Activated CD8-positive, alpha-beta T cell treated with anti-CD3 and anti-CD28 coated beads for 36 hours (primary cell): ENCODE data around the gene PCDHGA3. TPM values are rescaled to one million over a fixed set of nuclear protein-coding genes. Genes with fewer than 3 reads are reported as not detected.
"Not testable (repeated sequence)": the region's sequence is repeated elsewhere in the genome, so short reads cannot be mapped to it uniquely, and the experiment has no call there.

Source experiments
- ATAC-seq: fragments of 200-7000 bp; cut with Tn5 transposase; one replicate; pipeline ENCODE4 v1.10.0; 2021; ENCODE audit warnings: mild to moderate bottlenecking, moderate library complexity
- CTCF ChIA-PET: fragments of 350-600 bp; sonication (Branson Sonifier 250); formaldehyde crosslinking; loops from one replicate; lab custom pipeline; 2021; ENCODE audit warnings: antibody characterized with exemption; lab: Charles Lee
- POLR2A ChIA-PET: fragments of 350-600 bp; sonication (Branson Sonifier 250); formaldehyde crosslinking; loops from one replicate; lab custom pipeline; 2021; ENCODE audit warnings: antibody characterized with exemption; lab: Charles Lee
- DNase-seq: peaks from one replicate; pipeline ENCODE4 v3.0.0-alpha.2; 2020
- H3K27ac Mint-ChIP-seq: one replicate; pipeline ENCODE4 v1.8.0; 2021; ENCODE audit warnings: mild to moderate bottlenecking, mixed read lengths
- H3K27me3 Mint-ChIP-seq: one replicate; pipeline ENCODE4 v1.8.0; 2021; ENCODE audit warnings: mixed read lengths
- H3K36me3 Mint-ChIP-seq: one replicate; pipeline ENCODE4 v1.8.0; 2021; ENCODE audit warnings: low read depth, mixed read lengths
- H3K4me1 Mint-ChIP-seq: one replicate; pipeline ENCODE4 v1.8.0; 2021; ENCODE audit warnings: low read depth, mixed read lengths
- H3K4me3 Mint-ChIP-seq: one replicate; pipeline ENCODE4 v1.8.0; 2021; ENCODE audit warnings: mild to moderate bottlenecking, moderate library complexity, mixed read lengths
- H3K9me3 Mint-ChIP-seq: one replicate; pipeline ENCODE4 v1.8.0; 2021; ENCODE audit warnings: mixed read lengths
- intact Hi-C: fragments of 100-400 bp; cut with micrococcal nuclease; formaldehyde crosslinking; loops from one replicate; pipeline ENCODE4 v1.10.0; 2022
- total RNA-seq, 2 experiments: library from RNA; stranded (reverse); gene quantifications; one replicate each; pipeline ENCODE4 v1.2.3, GENCODE V29; 2021
- TF ChIP-seq, protein P1 (sequence below): fragments of 200-600 bp; IDR thresholded peaks from one replicate; pipeline ENCODE4 v1.8.0; 2022; ENCODE audit warnings: antibody characterized with exemption, mild to moderate bottlenecking

The PCDHGA3 gene
- total RNA-seq, 2 experiments from 2014 or later = not detected

DNA sequence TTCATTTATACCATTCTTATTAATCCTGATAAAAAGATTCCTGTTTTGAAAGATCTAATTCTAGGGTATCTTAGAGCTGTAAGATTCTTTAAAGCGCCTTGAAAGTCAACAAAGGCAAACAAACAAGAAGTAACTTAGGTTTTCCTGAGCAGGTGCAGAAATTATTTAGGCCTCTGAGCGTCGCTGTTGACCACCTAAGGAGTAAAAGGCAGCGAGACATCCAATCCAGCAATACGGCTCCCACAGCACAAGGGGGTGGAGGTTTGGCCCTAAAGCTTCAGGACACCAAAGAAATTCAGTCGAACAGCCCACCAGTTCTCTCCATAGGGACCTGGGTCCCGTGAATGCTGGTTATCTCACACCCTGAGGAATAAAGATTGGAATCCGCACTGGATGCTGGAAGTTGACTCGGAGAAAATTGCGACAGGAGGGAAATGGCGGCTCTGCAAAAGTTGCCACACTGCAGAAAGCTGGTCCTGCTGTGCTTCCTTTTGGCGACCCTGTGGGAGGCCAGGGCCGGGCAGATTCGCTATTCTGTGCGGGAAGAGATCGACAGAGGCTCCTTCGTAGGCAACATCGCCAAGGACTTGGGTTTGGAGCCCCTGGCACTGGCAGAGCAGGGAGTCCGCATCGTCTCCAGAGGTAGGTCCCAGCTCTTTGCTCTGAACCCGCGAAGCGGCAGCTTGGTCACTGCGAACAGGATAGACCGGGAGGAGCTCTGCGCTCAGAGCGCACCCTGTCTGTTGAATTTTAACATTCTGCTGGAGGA lies 4.9 kb upstream of the PCDHGA3 start, which contains the start of gene PCDHGA2:
Gene PCDHGA2 (plus strand): TSS at position 223 of the 769 bp plus-strand sequence.
- no peak for ATAC-seq
- TF ChIP-seq, protein P1, sequence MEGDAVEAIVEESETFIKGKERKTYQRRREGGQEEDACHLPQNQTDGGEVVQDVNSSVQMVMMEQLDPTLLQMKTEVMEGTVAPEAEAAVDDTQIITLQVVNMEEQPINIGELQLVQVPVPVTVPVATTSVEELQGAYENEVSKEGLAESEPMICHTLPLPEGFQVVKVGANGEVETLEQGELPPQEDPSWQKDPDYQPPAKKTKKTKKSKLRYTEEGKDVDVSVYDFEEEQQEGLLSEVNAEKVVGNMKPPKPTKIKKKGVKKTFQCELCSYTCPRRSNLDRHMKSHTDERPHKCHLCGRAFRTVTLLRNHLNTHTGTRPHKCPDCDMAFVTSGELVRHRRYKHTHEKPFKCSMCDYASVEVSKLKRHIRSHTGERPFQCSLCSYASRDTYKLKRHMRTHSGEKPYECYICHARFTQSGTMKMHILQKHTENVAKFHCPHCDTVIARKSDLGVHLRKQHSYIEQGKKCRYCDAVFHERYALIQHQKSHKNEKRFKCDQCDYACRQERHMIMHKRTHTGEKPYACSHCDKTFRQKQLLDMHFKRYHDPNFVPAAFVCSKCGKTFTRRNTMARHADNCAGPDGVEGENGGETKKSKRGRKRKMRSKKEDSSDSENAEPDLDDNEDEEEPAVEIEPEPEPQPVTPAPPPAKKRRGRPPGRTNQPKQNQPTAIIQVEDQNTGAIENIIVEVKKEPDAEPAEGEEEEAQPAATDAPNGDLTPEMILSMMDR = peak; percentile 26
- H3K27me3 Mint-ChIP-seq = peaks cover 54% of the 10 kb centered on the region
- no peaks in the 10 kb centered on the region for H3K4me1 Mint-ChIP-seq
- ChIA-PET POLR2A (interaction anchor here (1.2 kb wide), 1 partner anchor 41 kb away, joined by 3 read pairs; no protein-coding TSS in a partner anchor), CTCF (interaction anchor here (0.7 to 2.8 kb wide), 12 partner anchors 9 to 523 kb away, joined by 3 to 17 read pairs (median 3); partner anchors contain the start of genes PCDHGA10, PCDHGA11, PCDHGB1 and TAF7)
- intact Hi-C loops = no loop called here
- peaks cover 20% of the 10 kb centered on the region for H3K36me3 Mint-ChIP-seq
- no peak within 1 kb of the TSS for H3K27ac Mint-ChIP-seq
- H3K9me3 Mint-ChIP-seq = peaks cover 50% of the 10 kb centered on the region
- H3K4me3 Mint-ChIP-seq = no peak within 1 kb of the TSS
- peak; percentile 37 for DNase-seq

DNA sequence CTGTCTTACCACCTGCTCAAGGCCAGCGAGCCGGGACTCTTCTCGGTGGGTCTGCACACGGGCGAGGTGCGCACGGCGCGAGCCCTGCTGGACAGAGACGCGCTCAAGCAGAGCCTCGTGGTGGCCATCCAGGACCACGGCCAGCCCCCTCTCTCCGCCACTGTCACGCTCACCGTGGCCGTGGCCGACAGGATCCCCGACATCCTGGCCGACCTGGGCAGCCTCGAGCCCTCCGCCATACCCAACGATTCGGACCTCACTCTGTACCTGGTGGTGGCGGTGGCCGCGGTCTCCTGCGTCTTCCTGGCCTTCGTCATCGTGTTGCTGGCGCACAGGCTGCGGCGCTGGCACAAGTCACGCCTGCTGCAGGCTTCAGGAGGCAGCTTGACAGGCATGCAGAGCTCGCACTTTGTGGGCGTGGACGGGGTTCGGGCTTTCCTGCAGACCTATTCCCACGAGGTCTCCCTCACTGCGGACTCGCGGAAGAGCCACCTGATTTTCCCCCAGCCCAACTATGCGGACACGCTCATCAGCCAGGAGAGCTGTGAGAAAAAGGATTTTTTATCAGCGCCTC lies 2.8 kb upstream of the PCDHGA3 start:
- H3K27ac Mint-ChIP-seq, ATAC-seq, DNase-seq, H3K4me1 Mint-ChIP-seq, POLR2A ChIA-PET, H3K4me3 Mint-ChIP-seq, intact Hi-C loops: not testable (repeated sequence)
- peaks cover 53% of the 10 kb centered on the region for H3K27me3 Mint-ChIP-seq
- H3K9me3 Mint-ChIP-seq = peaks cover 56% of the 10 kb centered on the region
- peaks cover 24% of the 10 kb centered on the region for H3K36me3 Mint-ChIP-seq
- CTCF ChIA-PET = interaction anchor here (1.5 to 2.4 kb wide), 2 partner anchors 10 to 15 kb away, joined by 3 to 5 read pairs; partner anchors contain the start of gene PCDHGA1

DNA sequence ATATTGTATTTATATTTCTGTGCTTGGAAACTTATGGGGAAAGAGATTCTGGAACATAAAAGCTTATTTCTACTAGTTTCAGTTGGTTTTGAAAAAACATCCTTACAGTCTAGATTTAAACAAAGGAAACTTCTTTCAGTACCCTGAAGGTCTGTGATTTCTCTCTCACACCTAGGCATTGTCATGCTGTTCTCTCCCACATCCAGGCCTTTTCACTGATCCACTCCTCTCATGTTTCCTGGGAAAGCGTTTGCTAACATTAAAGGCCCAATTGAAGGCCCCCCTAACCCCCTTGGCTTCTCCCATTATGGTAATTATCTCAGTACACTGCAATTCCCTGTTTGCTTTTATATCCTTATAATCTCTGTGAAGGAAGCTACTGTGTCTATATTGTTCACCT lies 856 bp upstream of the PCDHGA3 start:
- CTCF ChIA-PET = interaction anchor here (0.8 to 3.0 kb wide), 8 partner anchors 12 to 221 kb away, joined by 3 to 10 read pairs (median 4); partner anchors contain the start of genes PCDHGA1, PCDHGA6, PCDHGB2 and TAF7

DNA sequence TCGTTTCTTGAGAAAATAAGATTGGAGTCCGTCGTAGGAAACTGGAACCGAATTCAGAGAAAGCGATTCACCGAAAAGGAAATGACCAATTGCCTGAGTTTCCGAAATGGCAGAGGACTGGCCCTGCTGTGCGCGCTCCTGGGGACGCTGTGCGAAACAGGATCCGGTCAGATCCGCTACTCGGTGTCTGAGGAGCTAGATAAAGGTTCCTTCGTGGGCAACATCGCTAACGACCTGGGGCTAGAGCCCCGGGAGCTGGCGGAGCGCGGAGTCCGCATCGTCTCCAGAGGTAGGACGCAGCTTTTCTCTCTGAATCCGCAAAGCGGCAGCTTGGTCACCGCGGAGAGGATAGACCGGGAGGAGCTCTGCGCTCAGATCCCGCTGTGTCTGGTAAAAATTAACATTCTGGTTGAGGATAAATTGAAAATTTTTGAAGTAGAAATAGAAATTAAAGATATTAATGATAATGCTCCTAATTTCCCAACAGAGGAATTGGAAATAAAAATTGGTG lies 379 bp downstream of the PCDHGA3 start:
- TF ChIP-seq, protein P1 = no peak
- Mint-ChIP-seq H3K36me3 (peaks cover 15% of the 10 kb centered on the region), H3K4me1 (no peaks in the 10 kb centered on the region), H3K27ac (no peak overlapping the region), H3K9me3 (peaks cover 36% of the 10 kb centered on the region), H3K4me3 (no peak overlapping the region), H3K27me3 (peaks cover 43% of the 10 kb centered on the region)
- ChIA-PET POLR2A (no interaction called here), CTCF (interaction anchor here (0.9 to 3.0 kb wide), 21 partner anchors 8 to 220 kb away, joined by 3 to 10 read pairs (median 4); partner anchors contain the start of genes PCDHB9, PCDHGA11, PCDHGA4 and PCDHGB2)
- ATAC-seq (no peak), DNase-seq (no peak)
- intact Hi-C loops = no loop called here

More for the DNA sequence above, 856 bp upstream of the PCDHGA3 start:
- POLR2A ChIA-PET = no interaction called here
- Mint-ChIP-seq H3K4me1 (no peaks in the 10 kb centered on the region), H3K27ac (no peak overlapping the region), H3K4me3 (no peak overlapping the region), H3K27me3 (peaks cover 47% of the 10 kb centered on the region), H3K36me3 (peaks cover 24% of the 10 kb centered on the region), H3K9me3 (peaks cover 48% of the 10 kb centered on the region)
- intact Hi-C loops = no loop called here
- TF ChIP-seq, protein P1 = no peak
- DNase-seq = no peak
- no peak for ATAC-seq

DNA sequence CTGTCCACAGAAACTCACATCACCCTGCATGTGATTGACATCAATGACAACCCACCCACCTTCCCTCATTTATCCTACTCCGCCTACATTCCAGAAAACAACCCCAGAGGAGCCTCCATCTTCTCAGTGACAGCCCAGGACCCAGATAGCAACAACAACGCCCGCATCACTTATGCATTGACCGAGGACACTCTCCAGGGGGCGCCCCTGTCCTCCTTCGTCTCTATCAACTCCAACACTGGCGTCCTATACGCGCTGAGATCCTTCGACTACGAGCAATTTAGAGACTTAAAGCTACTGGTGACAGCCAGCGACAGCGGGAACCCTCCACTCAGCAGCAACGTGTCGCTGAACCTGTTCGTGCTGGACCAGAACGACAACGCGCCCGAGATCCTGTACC lies 1.7 kb downstream of the PCDHGA3 start:
- CTCF ChIA-PET = interaction anchor here (1.5 kb wide), 2 partner anchors 10 to 136 kb away, joined by 3 read pairs; no protein-coding TSS in a partner anchor
- H3K9me3 Mint-ChIP-seq = peaks cover 32% of the 10 kb centered on the region
- intact Hi-C loops = no loop called here

DNA sequence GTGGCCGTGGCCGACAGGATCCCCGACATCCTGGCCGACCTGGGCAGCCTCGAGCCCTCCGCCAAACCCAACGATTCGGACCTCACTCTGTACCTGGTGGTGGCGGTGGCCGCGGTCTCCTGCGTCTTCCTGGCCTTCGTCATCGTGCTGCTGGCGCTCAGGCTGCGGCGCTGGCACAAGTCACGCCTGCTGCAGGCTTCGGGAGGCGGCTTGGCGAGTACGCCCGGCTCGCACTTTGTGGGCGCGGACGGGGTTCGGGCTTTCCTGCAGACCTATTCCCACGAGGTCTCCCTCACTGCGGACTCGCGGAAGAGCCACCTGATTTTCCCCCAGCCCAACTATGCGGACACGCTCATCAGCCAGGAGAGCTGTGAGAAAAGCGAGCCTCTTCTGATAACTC lies 2.4 kb downstream of the PCDHGA3 start:
- H3K4me1 Mint-ChIP-seq, intact Hi-C loops, DNase-seq, H3K4me3 Mint-ChIP-seq, H3K27ac Mint-ChIP-seq, ATAC-seq: not testable (repeated sequence)
- ChIA-PET POLR2A (interaction anchor here (1.1 kb wide), 1 partner anchor 103 kb away, joined by 3 read pairs; no protein-coding TSS in a partner anchor), CTCF (interaction anchor here (1.5 kb wide), 1 partner anchor 9 kb away, joined by 3 read pairs; no protein-coding TSS in a partner anchor)
- Mint-ChIP-seq H3K36me3 (peaks cover 14% of the 10 kb centered on the region), H3K27me3 (peaks cover 52% of the 10 kb centered on the region), H3K9me3 (peaks cover 32% of the 10 kb centered on the region)

More for the DNA sequence above, 1.7 kb downstream of the PCDHGA3 start:
- Mint-ChIP-seq H3K36me3 (peaks cover 11% of the 10 kb centered on the region), H3K4me1 (no peaks in the 10 kb centered on the region), H3K4me3 (no peak overlapping the region), H3K27me3 (peaks cover 47% of the 10 kb centered on the region), H3K27ac (no peak overlapping the region)
- ATAC-seq = no peak
- no peak for DNase-seq
- TF ChIP-seq, protein P1 = no peak
- POLR2A ChIA-PET = no interaction called here
